PFSK-1 (cell line): ENCODE results near the gene DNM3.

Experiments used
- FOXP2 ChIP-seq: optimal IDR thresholded peaks from 2 replicates; pipeline ENCODE3; 2011; ENCODE audit warnings: borderline replicate concordance, control low read depth, inconsistent platforms; ENCODE audit not compliant: insufficient read depth; ENCODE audit errors: extremely low read length, extremely low read depth
- POLR2AphosphoS5 ChIP-seq: IDR thresholded peaks from 2 replicates; pipeline ENCODE4 v1.6.1; 2012; ENCODE audit warnings: low read depth, mild to moderate bottlenecking, control low read depth, low read length, moderate library complexity
- SIN3A ChIP-seq: IDR thresholded peaks from 2 replicates; pipeline ENCODE4 v1.6.1; 2012; ENCODE audit warnings: mild to moderate bottlenecking, low read length, moderate library complexity, borderline replicate concordance; ENCODE audit not compliant: insufficient read depth
- TAF1 ChIP-seq: IDR thresholded peaks from 2 replicates; pipeline ENCODE4 v1.6.1; 2012; ENCODE audit warnings: low read length, control low read depth, borderline replicate concordance; ENCODE audit not compliant: insufficient read depth
- TF ChIP-seq, protein P1 (sequence below), 2 experiments: IDR thresholded peaks; 2 replicates each; pipeline versions ENCODE4 v1.6.1 to v1.8.0; 2011 to 2012; ENCODE audit warnings: low read depth in 2 of 2, low read length in 2 of 2, control low read depth in 1 of 2, inconsistent platforms in 1 of 2, mild to moderate bottlenecking in 1 of 2, moderate library complexity in 1 of 2; ENCODE audit not compliant: insufficient read depth in 1 of 2

DNA sequence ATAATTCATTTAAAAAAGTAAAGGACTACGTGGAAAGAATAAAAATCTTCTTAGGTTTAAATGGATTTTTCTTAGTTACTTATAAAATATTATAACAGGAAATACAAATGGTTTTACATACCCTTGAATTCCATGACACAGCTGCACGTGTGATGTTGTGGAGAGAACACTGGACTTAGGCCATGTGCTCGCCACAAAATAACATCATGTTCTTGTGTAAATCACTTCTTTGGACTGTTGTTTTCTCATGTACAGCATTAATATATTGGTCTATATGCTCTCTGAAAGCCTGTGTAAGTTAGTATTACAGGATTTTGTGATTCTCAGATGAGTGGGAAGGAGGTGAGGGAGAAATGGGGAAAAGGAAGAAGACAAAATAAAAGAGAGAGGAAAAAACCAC, 228.2 kb downstream of the DNM3 start:
- no peak for TF ChIP-seq POLR2AphosphoS5
- TF ChIP-seq, protein P1, sequence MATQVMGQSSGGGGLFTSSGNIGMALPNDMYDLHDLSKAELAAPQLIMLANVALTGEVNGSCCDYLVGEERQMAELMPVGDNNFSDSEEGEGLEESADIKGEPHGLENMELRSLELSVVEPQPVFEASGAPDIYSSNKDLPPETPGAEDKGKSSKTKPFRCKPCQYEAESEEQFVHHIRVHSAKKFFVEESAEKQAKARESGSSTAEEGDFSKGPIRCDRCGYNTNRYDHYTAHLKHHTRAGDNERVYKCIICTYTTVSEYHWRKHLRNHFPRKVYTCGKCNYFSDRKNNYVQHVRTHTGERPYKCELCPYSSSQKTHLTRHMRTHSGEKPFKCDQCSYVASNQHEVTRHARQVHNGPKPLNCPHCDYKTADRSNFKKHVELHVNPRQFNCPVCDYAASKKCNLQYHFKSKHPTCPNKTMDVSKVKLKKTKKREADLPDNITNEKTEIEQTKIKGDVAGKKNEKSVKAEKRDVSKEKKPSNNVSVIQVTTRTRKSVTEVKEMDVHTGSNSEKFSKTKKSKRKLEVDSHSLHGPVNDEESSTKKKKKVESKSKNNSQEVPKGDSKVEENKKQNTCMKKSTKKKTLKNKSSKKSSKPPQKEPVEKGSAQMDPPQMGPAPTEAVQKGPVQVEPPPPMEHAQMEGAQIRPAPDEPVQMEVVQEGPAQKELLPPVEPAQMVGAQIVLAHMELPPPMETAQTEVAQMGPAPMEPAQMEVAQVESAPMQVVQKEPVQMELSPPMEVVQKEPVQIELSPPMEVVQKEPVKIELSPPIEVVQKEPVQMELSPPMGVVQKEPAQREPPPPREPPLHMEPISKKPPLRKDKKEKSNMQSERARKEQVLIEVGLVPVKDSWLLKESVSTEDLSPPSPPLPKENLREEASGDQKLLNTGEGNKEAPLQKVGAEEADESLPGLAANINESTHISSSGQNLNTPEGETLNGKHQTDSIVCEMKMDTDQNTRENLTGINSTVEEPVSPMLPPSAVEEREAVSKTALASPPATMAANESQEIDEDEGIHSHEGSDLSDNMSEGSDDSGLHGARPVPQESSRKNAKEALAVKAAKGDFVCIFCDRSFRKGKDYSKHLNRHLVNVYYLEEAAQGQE (IDR thresholded peaks at IDR 0.05; ENCODE audit: insufficient read depth in 1 of 2, low read depth in 2 of 2, low read length in 2 of 2), result no peak
- TF ChIP-seq FOXP2, result no peak
- no peak for TF ChIP-seq SIN3A
- no peak for TF ChIP-seq TAF1
